H1 (cell line): ENCODE results near the gene EGFR. TPM values are rescaled to one million over a fixed set of nuclear protein-coding genes. Genes with fewer than 3 reads are reported as not detected.

Experiments used
- ATF3 ChIP-seq: IDR thresholded peaks from 2 replicates; pipeline ENCODE4 v1.6.1; 2011; ENCODE audit warnings: low read depth, mild to moderate bottlenecking, low read length; ENCODE audit not compliant: insufficient read depth
- BRCA1 ChIP-seq: IDR thresholded peaks from 2 replicates; pipeline ENCODE4 v1.6.1; 2012; ENCODE audit warnings: low read depth, low read length, improper control_type of control experiment
- JUND ChIP-seq: IDR thresholded peaks from 2 replicates; pipeline ENCODE4 v1.6.1; 2011; ENCODE audit warnings: mild to moderate bottlenecking, improper control_type of control experiment, low read length
- KDM5A ChIP-seq: fragments of 200-600 bp; IDR thresholded peaks from 2 replicates; pipeline ENCODE4 v1.7.1; 2012; ENCODE audit warnings: mild to moderate bottlenecking, low read length, inconsistent platforms, mixed read lengths
- RNF2 ChIP-seq: fragments of 200-900, 300-1000 bp; sonication (generic); IDR thresholded peaks from 2 replicates; pipeline ENCODE4 v1.7.1; 2016; ENCODE audit warnings: borderline replicate concordance, low read depth, mild to moderate bottlenecking, antibody characterized with exemption, low read length; ENCODE audit not compliant: poor library complexity, severe bottlenecking; ENCODE audit errors: missing control alignments
- SP4 ChIP-seq: IDR thresholded peaks from 2 replicates; pipeline ENCODE4 v1.6.1; 2012; ENCODE audit warnings: low read length, inconsistent platforms
- TCF12 ChIP-seq: IDR thresholded peaks from 2 replicates; pipeline ENCODE4 v1.6.1; 2011; ENCODE audit warnings: low read depth, mild to moderate bottlenecking, low read length
- polyA plus RNA-seq, 7 experiments: library from polyadenylated mRNA; depleted of rRNA in 3 of 7; stranded (reverse) in 5 of 7; unstranded in 2 of 7; fragments of >200 nt in 5 of 7; fragments of 200-250 nt in 2 of 7; gene quantifications; 1 replicate in 5 of 7; 2 replicates in 1 of 7; 4 replicates in 1 of 7; pipeline versions ENCODE4 v1.2.1 to v1.2.3, GENCODE V29; 2011 to 2013; ENCODE audit warnings: missing spikeins in 2 of 7, mixed read lengths in 2 of 7
- total RNA-seq: library from RNA; stranded (reverse); fragmentation: NEBNext Ultra II Directional; extraction: Animal tissue kit (Norgen Biotek cat#: 25700); gene quantifications from 2 replicates; pipeline ENCODE4 v1.2.1, GENCODE V29; 2021

The EGFR gene
- total and polyA plus RNA-seq, 2 of the 8 experiments (the other 6 are each of a cell fraction or from before 2014, with no cell fraction given): 1.9 to 5.8 TPM

DNA sequence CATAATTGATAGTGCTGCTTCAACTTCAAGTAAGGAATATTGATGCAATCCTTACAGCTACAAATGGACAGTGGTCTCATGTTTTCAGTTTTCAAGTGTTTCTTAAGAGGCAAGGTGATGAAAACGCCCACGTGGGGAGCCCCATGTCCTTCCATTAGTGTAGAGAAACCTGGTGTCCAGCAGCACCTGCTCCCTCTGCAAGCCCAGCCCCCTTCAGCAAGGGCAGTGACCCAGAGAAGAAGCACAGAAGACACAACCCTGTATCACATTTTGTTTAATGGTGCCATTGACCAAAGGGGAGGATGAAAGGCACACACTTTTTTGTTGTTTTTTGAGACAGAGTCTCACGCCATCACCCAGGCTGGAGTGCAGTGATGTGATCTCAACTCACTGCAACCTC is 143.7 kb downstream of the EGFR start (continued):
- TF ChIP-seq ATF3: no peak
- TF ChIP-seq TCF12: no peak
- TF ChIP-seq KDM5A: no peak
- TF ChIP-seq JUND: no peak
- TF ChIP-seq SP4: no peak
- no peak for TF ChIP-seq BRCA1
- TF ChIP-seq RNF2: no peak
